Natural killer cell (primary cell): ENCODE results near the gene RASAL1. TPM values are rescaled to one million over a fixed set of nuclear protein-coding genes. Genes with fewer than 3 reads are reported as not detected.

Source experiments
- ATAC-seq, 3 donors: fragments of 150-1000 bp in 2 of 3; fragments of 200-7000 bp in 1 of 3; cut with Tn5 transposase; 1 replicate in 1 of 3; 2 replicates in 2 of 3; pipeline ENCODE4 v1.10.0; 2021; ENCODE audit warnings: mild to moderate bottlenecking in 2 of 3, moderate library complexity in 2 of 3
- DNase-seq, 2 donors: peaks; one replicate each; pipeline versions ENCODE4 v3.0.0 to v3.0.0-alpha.2; 2013 to 2021; ENCODE audit warnings: mixed read lengths in 1 of 2
- H3K27ac ChIP-seq: one replicate; pipeline ENCODE4 v1.5.1; 2013; ENCODE audit warnings: mild to moderate bottlenecking, low read length
- H3K27me3 ChIP-seq: one replicate; pipeline ENCODE4 v1.6.1; 2013; ENCODE audit warnings: low read length; ENCODE audit not compliant: control insufficient read depth, insufficient read depth
- H3K36me3 ChIP-seq: one replicate; pipeline ENCODE4 v1.6.1; 2013; ENCODE audit warnings: low read length; ENCODE audit not compliant: control insufficient read depth, insufficient read depth
- H3K4me1 ChIP-seq: one replicate; pipeline ENCODE4 v1.6.1; 2013; ENCODE audit warnings: low read length; ENCODE audit not compliant: control insufficient read depth, insufficient read depth
- H3K4me3 ChIP-seq: one replicate; pipeline ENCODE4 v1.5.1; 2013; ENCODE audit warnings: low read length
- H3K9me3 ChIP-seq: one replicate; pipeline ENCODE4 v1.6.1; 2013; ENCODE audit warnings: low read length; ENCODE audit not compliant: control insufficient read depth, insufficient read depth
- H3K27ac Mint-ChIP-seq, 2 donors: one replicate each; pipeline ENCODE4 v1.8.0; 2022; ENCODE audit warnings: mild to moderate bottlenecking in 2 of 2, mixed read lengths in 2 of 2, moderate library complexity in 1 of 2
- H3K27me3 Mint-ChIP-seq, 2 donors: one replicate each; pipeline ENCODE4 v1.8.0; 2022; ENCODE audit warnings: low read depth in 2 of 2, mixed read lengths in 2 of 2
- H3K36me3 Mint-ChIP-seq: one replicate; pipeline ENCODE4 v1.8.0; 2022; ENCODE audit warnings: mixed read lengths
- H3K4me1 Mint-ChIP-seq, 2 donors: one replicate each; pipeline ENCODE4 v1.8.0; 2022; ENCODE audit warnings: mixed read lengths in 2 of 2
- H3K4me3 Mint-ChIP-seq: one replicate; pipeline ENCODE4 v1.8.0; 2022; ENCODE audit warnings: mild to moderate bottlenecking, moderate library complexity, mixed read lengths
- H3K9me3 Mint-ChIP-seq, 2 donors: one replicate each; pipeline ENCODE4 v1.8.0; 2022; ENCODE audit warnings: mixed read lengths in 2 of 2
- WGBS: methylation state at CpG from one replicate; pipeline ENCODE4 v1.1.7; 2013; ENCODE audit warnings: missing lambda C conversion rate; ENCODE audit not compliant: insufficient coverage; 5-methylcytosine and 5-hydroxymethylcytosine counted together
- intact Hi-C: fragments of 100-400 bp; cut with micrococcal nuclease; formaldehyde crosslinking; loops from one replicate; pipeline ENCODE4 v1.14.2; 2022
- total RNA-seq, 4 donors: library from RNA; stranded (reverse); fragments of 120-200 nt in 1 of 4; gene quantifications; one replicate each; pipeline versions ENCODE4 v1.2.3 to v1.2.4, GENCODE V29; 2013 to 2022
- TF ChIP-seq, protein P1 (sequence below): fragments of 200-600 bp; IDR thresholded peaks from one replicate; pipeline ENCODE4 v1.8.0; 2022; ENCODE audit warnings: antibody characterized with exemption

The RASAL1 gene
- total RNA-seq, 3 donors from 2014 or later (not counting 1 experiment from before 2014, with no cell fraction given): not detected

DNA sequence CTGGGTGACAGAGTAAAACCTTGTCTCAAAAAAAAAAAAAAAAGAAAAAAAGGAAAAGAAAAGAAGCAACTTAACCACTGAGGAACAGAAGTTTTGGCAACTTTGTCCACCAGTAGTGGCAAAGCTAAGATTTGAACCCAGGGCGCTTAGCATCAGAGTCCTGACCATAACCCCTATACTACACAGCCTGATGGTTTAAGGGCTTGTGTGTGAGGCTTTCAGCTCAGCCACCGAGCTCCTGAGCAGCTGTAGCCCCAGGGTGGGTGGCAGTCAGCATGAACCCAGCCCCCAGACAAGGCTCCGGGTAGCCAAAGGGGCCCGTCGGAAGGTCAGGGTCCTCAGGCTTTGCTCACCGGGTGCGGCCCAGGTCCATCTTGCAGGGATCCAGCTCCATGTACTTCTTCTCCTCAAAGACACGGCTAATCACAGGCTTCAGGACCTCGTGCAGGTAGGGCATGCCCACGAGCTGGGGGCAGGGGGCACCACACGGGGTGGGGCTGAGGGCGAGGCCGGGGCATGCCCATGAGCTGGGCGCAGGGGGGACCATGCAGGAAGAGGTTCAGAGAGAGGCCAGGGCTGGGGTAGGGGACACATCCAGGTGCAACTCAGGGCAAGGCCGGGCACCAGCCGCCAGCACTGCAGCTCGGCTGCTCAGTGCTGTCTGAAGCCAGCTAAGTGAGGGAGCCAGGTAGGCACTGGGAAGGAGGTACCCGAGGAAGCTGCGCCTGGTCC is 20.9 kb downstream of the RASAL1 start:
- no peaks in the 10 kb centered on the region for H3K36me3 Mint-ChIP-seq
- Histone ChIP-seq H3K27me3 (no peaks in the 10 kb centered on the region), H3K9me3 (no peaks in the 10 kb centered on the region), H3K36me3 (no peaks in the 10 kb centered on the region), H3K4me1 (peaks cover 13% of the 10 kb centered on the region), H3K27ac (no peak overlapping the region), H3K4me3 (no peak overlapping the region)
- intact Hi-C loops: no loop called here
- ATAC-seq (no peak), DNase-seq (no peak)
- TF ChIP-seq, protein P1, sequence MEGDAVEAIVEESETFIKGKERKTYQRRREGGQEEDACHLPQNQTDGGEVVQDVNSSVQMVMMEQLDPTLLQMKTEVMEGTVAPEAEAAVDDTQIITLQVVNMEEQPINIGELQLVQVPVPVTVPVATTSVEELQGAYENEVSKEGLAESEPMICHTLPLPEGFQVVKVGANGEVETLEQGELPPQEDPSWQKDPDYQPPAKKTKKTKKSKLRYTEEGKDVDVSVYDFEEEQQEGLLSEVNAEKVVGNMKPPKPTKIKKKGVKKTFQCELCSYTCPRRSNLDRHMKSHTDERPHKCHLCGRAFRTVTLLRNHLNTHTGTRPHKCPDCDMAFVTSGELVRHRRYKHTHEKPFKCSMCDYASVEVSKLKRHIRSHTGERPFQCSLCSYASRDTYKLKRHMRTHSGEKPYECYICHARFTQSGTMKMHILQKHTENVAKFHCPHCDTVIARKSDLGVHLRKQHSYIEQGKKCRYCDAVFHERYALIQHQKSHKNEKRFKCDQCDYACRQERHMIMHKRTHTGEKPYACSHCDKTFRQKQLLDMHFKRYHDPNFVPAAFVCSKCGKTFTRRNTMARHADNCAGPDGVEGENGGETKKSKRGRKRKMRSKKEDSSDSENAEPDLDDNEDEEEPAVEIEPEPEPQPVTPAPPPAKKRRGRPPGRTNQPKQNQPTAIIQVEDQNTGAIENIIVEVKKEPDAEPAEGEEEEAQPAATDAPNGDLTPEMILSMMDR: no peak
- H3K4me3 Mint-ChIP-seq: no peak overlapping the region
- H3K27ac Mint-ChIP-seq: no peak overlapping the region
- peaks cover 6 to 14% of the 10 kb centered on the region in 2 donors for H3K27me3 Mint-ChIP-seq
- 90% methylated on average over 19 of the region's 19 CpGs for WGBS
- no peaks in the 10 kb centered on the region for H3K9me3 Mint-ChIP-seq
- peaks cover 0 to 5% of the 10 kb centered on the region in 2 donors for H3K4me1 Mint-ChIP-seq

DNA sequence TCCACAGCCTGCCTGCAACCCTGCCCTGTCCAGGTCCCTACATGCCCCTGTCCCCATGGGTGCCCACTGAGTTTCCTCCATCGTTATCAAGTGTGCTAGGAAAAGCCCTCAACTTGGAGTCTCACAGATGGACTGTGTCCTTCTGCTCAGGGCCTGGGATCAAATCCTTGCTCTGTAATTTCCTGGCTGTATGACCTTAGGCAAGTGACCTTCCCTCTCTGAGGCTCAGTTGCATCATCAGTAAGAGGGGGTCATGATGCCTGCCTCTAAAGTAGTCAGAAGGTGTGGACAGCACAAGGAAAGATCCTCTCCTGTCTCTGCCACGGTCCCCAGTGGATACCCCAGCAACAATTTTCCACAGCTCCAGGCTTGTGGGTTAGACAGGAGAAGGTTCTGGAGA is 22.2 kb downstream of the RASAL1 start:
- H3K4me1 ChIP-seq: peaks cover 18% of the 10 kb centered on the region
- WGBS: 88% methylated on average over 1 of the region's 2 CpGs
- intact Hi-C loops: no loop called here
- Mint-ChIP-seq H3K36me3 (no peaks in the 10 kb centered on the region), H3K4me3 (no peak overlapping the region), H3K4me1 (peaks cover 0 to 5% of the 10 kb centered on the region in 2 donors), H3K27ac (no peak overlapping the region), H3K27me3 (peaks cover 6 to 14% of the 10 kb centered on the region in 2 donors), H3K9me3 (no peaks in the 10 kb centered on the region)
- no peak overlapping the region for H3K27ac ChIP-seq
- TF ChIP-seq, protein P1: no peak
- no peak for DNase-seq
- no peaks in the 10 kb centered on the region for H3K36me3 ChIP-seq
- H3K27me3 ChIP-seq: no peaks in the 10 kb centered on the region
- no peaks in the 10 kb centered on the region for H3K9me3 ChIP-seq
- H3K4me3 ChIP-seq: no peak overlapping the region
- ATAC-seq: no peak

DNA sequence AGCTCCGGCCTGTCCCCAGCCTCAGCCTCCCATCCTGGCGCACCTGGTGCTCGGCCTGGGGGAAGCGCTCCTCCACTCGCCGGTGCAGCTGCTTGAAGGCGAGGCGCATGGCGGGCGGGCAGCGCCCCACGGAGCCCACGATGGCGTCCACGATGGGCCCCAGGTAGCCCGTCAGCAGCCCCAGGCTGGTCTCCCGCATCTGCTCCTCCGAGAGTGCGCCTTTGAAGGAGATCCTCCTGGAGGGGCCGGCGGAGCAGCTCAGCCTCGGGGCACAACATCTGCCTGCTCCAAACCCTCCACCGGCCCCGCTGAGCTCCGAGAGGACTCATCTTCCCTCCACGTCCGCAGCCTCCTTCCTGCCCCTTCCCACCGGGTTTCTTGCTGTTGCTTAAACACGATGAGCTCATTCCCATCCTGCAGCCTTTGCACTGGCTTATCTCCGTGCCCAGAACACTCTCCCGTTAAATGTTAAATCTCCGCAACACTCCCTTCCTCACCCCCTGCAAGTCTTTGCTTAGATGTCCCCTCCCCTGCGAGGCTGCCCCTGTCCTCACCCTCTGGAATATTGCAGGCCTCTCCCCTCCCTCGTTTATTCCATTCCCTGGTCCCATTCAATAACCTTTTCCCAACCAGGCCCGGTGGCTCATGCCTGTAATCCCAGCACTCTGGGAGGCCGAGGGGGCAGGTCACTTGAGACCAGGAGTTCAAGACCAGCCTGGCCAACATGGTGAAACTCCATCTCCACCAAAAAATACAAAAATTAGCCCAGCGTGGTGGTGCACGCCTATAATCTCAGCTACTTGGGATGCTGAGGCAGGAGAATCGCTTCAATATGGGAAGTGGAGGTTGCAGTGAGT is 23.3 kb downstream of the RASAL1 start:
- no peak overlapping the region for H3K4me3 ChIP-seq
- H3K36me3 Mint-ChIP-seq: no peaks in the 10 kb centered on the region
- DNase-seq (no peak), ATAC-seq (no peak)
- peaks cover 18% of the 10 kb centered on the region for H3K4me1 ChIP-seq
- TF ChIP-seq, protein P1: no peak
- H3K9me3 Mint-ChIP-seq: no peaks in the 10 kb centered on the region
- H3K4me3 Mint-ChIP-seq: no peak overlapping the region
- no peaks in the 10 kb centered on the region for H3K9me3 ChIP-seq
- no peak overlapping the region for H3K27ac ChIP-seq
- intact Hi-C loops: no loop called here
- H3K4me1 Mint-ChIP-seq: peaks cover 0 to 5% of the 10 kb centered on the region in 2 donors
- 84% methylated on average over 39 of the region's 39 CpGs for WGBS
- H3K27ac Mint-ChIP-seq: no peak overlapping the region
- no peaks in the 10 kb centered on the region for H3K27me3 ChIP-seq
- no peaks in the 10 kb centered on the region for H3K36me3 ChIP-seq
- peaks cover 6 to 14% of the 10 kb centered on the region in 2 donors for H3K27me3 Mint-ChIP-seq
